CD8-positive, alpha-beta memory T cell (primary cell): Measurements from ENCODE around the gene RPGRIP1L. TPM values are rescaled to one million over a fixed set of nuclear protein-coding genes. Genes with fewer than 3 reads are reported as not detected.

Experiments
- CTCF ChIA-PET: fragments of 350-600 bp; sonication (Branson Sonifier 250); formaldehyde crosslinking; loops from one replicate; lab custom pipeline; 2021; ENCODE audit warnings: antibody characterized with exemption; lab: Charles Lee
- POLR2A ChIA-PET: fragments of 350-600 bp; sonication (Branson Sonifier 250); formaldehyde crosslinking; loops from one replicate; lab custom pipeline; 2021; ENCODE audit warnings: antibody characterized with exemption; lab: Charles Lee
- DNase-seq, 5 donors: peaks; one replicate each; pipeline versions ENCODE4 v3.0.0 to v3.0.0-alpha.2; 2020 to 2022; ENCODE audit warnings: mixed read lengths in 1 of 5
- H3K27ac ChIP-seq: one replicate; pipeline ENCODE4 v1.7.0; 2013; ENCODE audit warnings: low read depth, mild to moderate bottlenecking, low read length, moderate library complexity
- H3K27me3 ChIP-seq: 2 replicates; pipeline ENCODE4 v1.7.0; 2013; ENCODE audit warnings: low read length, mild to moderate bottlenecking; ENCODE audit not compliant: insufficient read depth, poor library complexity, severe bottlenecking
- H3K36me3 ChIP-seq: 2 replicates; pipeline ENCODE4 v1.7.0; 2013; ENCODE audit warnings: mild to moderate bottlenecking, low read length, moderate library complexity; ENCODE audit not compliant: insufficient read depth
- H3K4me1 ChIP-seq: 2 replicates; pipeline ENCODE4 v1.7.0; 2013; ENCODE audit warnings: mild to moderate bottlenecking, low read length, moderate library complexity; ENCODE audit not compliant: insufficient read depth
- H3K4me3 ChIP-seq: 2 replicates; pipeline ENCODE4 v1.7.0; 2013; ENCODE audit warnings: mild to moderate bottlenecking, low read length
- H3K9me3 ChIP-seq: 2 replicates; pipeline ENCODE4 v1.7.0; 2013; ENCODE audit warnings: mild to moderate bottlenecking, low read length
- H3K27ac Mint-ChIP-seq, 8 donors: one replicate each; pipeline ENCODE4 v1.8.0; 2020 to 2021; ENCODE audit warnings: mixed read lengths in 8 of 8, mild to moderate bottlenecking in 6 of 8, inconsistent platforms in 3 of 8, moderate library complexity in 3 of 8
- H3K27me3 Mint-ChIP-seq, 2 donors: one replicate each; pipeline ENCODE4 v1.8.0; 2020 to 2021; ENCODE audit warnings: mixed read lengths in 2 of 2, mild to moderate bottlenecking in 1 of 2, moderate library complexity in 1 of 2
- H3K36me3 Mint-ChIP-seq, 3 donors: one replicate each; pipeline ENCODE4 v1.8.0; 2020 to 2021; ENCODE audit warnings: mixed read lengths in 3 of 3, inconsistent platforms in 1 of 3, mild to moderate bottlenecking in 1 of 3
- H3K4me1 Mint-ChIP-seq, 3 donors: one replicate each; pipeline ENCODE4 v1.8.0; 2020 to 2021; ENCODE audit warnings: mixed read lengths in 3 of 3, inconsistent platforms in 1 of 3, mild to moderate bottlenecking in 1 of 3
- H3K4me3 Mint-ChIP-seq, 7 donors: one replicate each; pipeline ENCODE4 v1.8.0; 2020 to 2021; ENCODE audit warnings: mixed read lengths in 7 of 7, mild to moderate bottlenecking in 6 of 7, moderate library complexity in 4 of 7, inconsistent platforms in 2 of 7
- H3K9me3 Mint-ChIP-seq, 5 donors: one replicate each; pipeline ENCODE4 v1.8.0; 2020 to 2022; ENCODE audit warnings: mixed read lengths in 5 of 5, mild to moderate bottlenecking in 3 of 5, moderate library complexity in 2 of 5, inconsistent platforms in 1 of 5
- polyA plus RNA-seq: library from polyadenylated mRNA; unstranded; fragments of 300-500 nt; fragmentation: Illumina TruSeq; gene quantifications from one replicate; pipeline ENCODE4 v1.2.3, GENCODE V29; 2021
- total RNA-seq, 2 experiments: library from RNA; stranded (reverse); gene quantifications; one replicate each; pipeline ENCODE4 v1.2.3, GENCODE V29; 2021

Gene RPGRIP1L
- total and polyA plus RNA-seq, 3 experiments from 2014 or later: 3.0 to 9.8 (median 9.6) TPM

- Mint-ChIP-seq H3K27ac (no peak overlapping the region), H3K9me3 (no peaks in the 10 kb centered on the region), H3K4me3 (no peak overlapping the region), H3K4me1 (no peaks in the 10 kb centered on the region), H3K27me3 (no peaks in the 10 kb centered on the region), H3K36me3 (peaks cover 3 to 5% (median 4%) of the 10 kb centered on the region in 3 donors)
- no peaks in the 10 kb centered on the region for H3K27me3 ChIP-seq
- H3K4me1 ChIP-seq: no peaks in the 10 kb centered on the region
- H3K27ac ChIP-seq: no peak overlapping the region
- CTCF ChIA-PET: no interaction called here
- POLR2A ChIA-PET: no interaction called here
- H3K4me3 ChIP-seq: no peak overlapping the region
- H3K9me3 ChIP-seq: no peaks in the 10 kb centered on the region
- no peak for DNase-seq
- no peaks in the 10 kb centered on the region for H3K36me3 ChIP-seq
Measured at GRCh38 chr16:53609536-53609935, 94.1 kb downstream of the RPGRIP1L start.

GRCh38 chr16:53608094-53608493, 95.6 kb downstream of the RPGRIP1L start:
- no peak overlapping the region for H3K4me3 Mint-ChIP-seq
- DNase-seq: no peak
- Histone ChIP-seq H3K4me3 (no peak overlapping the region), H3K9me3 (no peaks in the 10 kb centered on the region), H3K4me1 (no peaks in the 10 kb centered on the region), H3K27me3 (no peaks in the 10 kb centered on the region), H3K36me3 (no peaks in the 10 kb centered on the region), H3K27ac (no peak overlapping the region)
- ChIA-PET CTCF (no interaction called here), POLR2A (no interaction called here)
- H3K9me3 Mint-ChIP-seq: no peaks in the 10 kb centered on the region
- peaks cover 3 to 11% (median 5%) of the 10 kb centered on the region in 3 donors for H3K36me3 Mint-ChIP-seq
- H3K27me3 Mint-ChIP-seq: no peaks in the 10 kb centered on the region
- no peaks in the 10 kb centered on the region for H3K4me1 Mint-ChIP-seq
- peak overlapping the region in 1 of 8 donors; percentile 10 for H3K27ac Mint-ChIP-seq

GRCh38 chr16:53605831-53606400, 97.7 kb downstream of the RPGRIP1L start:
- Histone ChIP-seq H3K27ac (no peak overlapping the region), H3K4me3 (no peak overlapping the region), H3K27me3 (no peaks in the 10 kb centered on the region), H3K9me3 (no peaks in the 10 kb centered on the region), H3K36me3 (no peaks in the 10 kb centered on the region), H3K4me1 (no peaks in the 10 kb centered on the region)
- no peak overlapping the region for H3K4me3 Mint-ChIP-seq
- POLR2A ChIA-PET: no interaction called here
- no peak overlapping the region for H3K27ac Mint-ChIP-seq
- H3K27me3 Mint-ChIP-seq: no peaks in the 10 kb centered on the region
- no peak for DNase-seq
- CTCF ChIA-PET: interaction anchor here (0.6 kb wide), 1 partner anchor 241 kb away, joined by 3 read pairs; no protein-coding TSS in a partner anchor
- peaks cover 0 to 12% (median 5%) of the 10 kb centered on the region in 3 donors for H3K36me3 Mint-ChIP-seq
- H3K9me3 Mint-ChIP-seq: no peaks in the 10 kb centered on the region
- H3K4me1 Mint-ChIP-seq: no peaks in the 10 kb centered on the region

- no peaks in the 10 kb centered on the region for H3K9me3 Mint-ChIP-seq
- no peak overlapping the region for H3K27ac ChIP-seq
- no peaks in the 10 kb centered on the region for H3K27me3 ChIP-seq
- H3K9me3 ChIP-seq: no peaks in the 10 kb centered on the region
- CTCF ChIA-PET: interaction anchor here (0.6 kb wide), 1 partner anchor 242 kb away, joined by 3 read pairs; no protein-coding TSS in a partner anchor
- no peaks in the 10 kb centered on the region for H3K4me1 Mint-ChIP-seq
- DNase-seq: no peak
- H3K4me3 ChIP-seq: no peak overlapping the region
- no peaks in the 10 kb centered on the region for H3K36me3 ChIP-seq
- no peaks in the 10 kb centered on the region for H3K27me3 Mint-ChIP-seq
- H3K4me3 Mint-ChIP-seq: no peak overlapping the region
- no peaks in the 10 kb centered on the region for H3K4me1 ChIP-seq
- POLR2A ChIA-PET: no interaction called here
- H3K36me3 Mint-ChIP-seq: peaks cover 0 to 12% (median 5%) of the 10 kb centered on the region in 3 donors
- no peak overlapping the region for H3K27ac Mint-ChIP-seq
Measured at GRCh38 chr16:53605356-53605755, 98.3 kb downstream of the RPGRIP1L start.

- H3K4me3 Mint-ChIP-seq: no peak overlapping the region
- Histone ChIP-seq H3K4me3 (no peak overlapping the region), H3K9me3 (no peaks in the 10 kb centered on the region), H3K27ac (no peak overlapping the region), H3K27me3 (no peaks in the 10 kb centered on the region), H3K36me3 (no peaks in the 10 kb centered on the region), H3K4me1 (no peaks in the 10 kb centered on the region)
- no peaks in the 10 kb centered on the region for H3K4me1 Mint-ChIP-seq
- H3K9me3 Mint-ChIP-seq: no peaks in the 10 kb centered on the region
- no peak for DNase-seq
- CTCF ChIA-PET: no interaction called here
- no peak overlapping the region for H3K27ac Mint-ChIP-seq
- no peaks in the 10 kb centered on the region for H3K27me3 Mint-ChIP-seq
- H3K36me3 Mint-ChIP-seq: peaks cover 5 to 13% (median 12%) of the 10 kb centered on the region in 3 donors
- POLR2A ChIA-PET: no interaction called here
Measured at GRCh38 chr16:53601961-53602360, 101.7 kb downstream of the RPGRIP1L start.

GRCh38 chr16:53600616-53601015, 103.0 kb downstream of the RPGRIP1L start:
- Mint-ChIP-seq H3K27ac (no peak overlapping the region), H3K4me3 (no peak overlapping the region), H3K36me3 (peaks cover 5 to 23% (median 12%) of the 10 kb centered on the region in 3 donors), H3K27me3 (peaks cover 0 to 3% of the 10 kb centered on the region in 2 donors), H3K9me3 (peaks cover 0 to 5% (median 0%) of the 10 kb centered on the region in 5 donors), H3K4me1 (no peaks in the 10 kb centered on the region)
- Histone ChIP-seq H3K36me3 (no peaks in the 10 kb centered on the region), H3K4me1 (no peaks in the 10 kb centered on the region), H3K9me3 (no peaks in the 10 kb centered on the region), H3K27ac (no peak overlapping the region), H3K4me3 (no peak overlapping the region), H3K27me3 (no peaks in the 10 kb centered on the region)
- ChIA-PET CTCF (interaction anchor here (0.7 kb wide), 1 partner anchor 9 kb away, joined by 3 read pairs; no protein-coding TSS in a partner anchor), POLR2A (no interaction called here)
- no peak for DNase-seq

GRCh38 chr16:53600126-53600525, 103.5 kb downstream of the RPGRIP1L start:
- Mint-ChIP-seq H3K27me3 (peaks cover 3 to 4% of the 10 kb centered on the region in 2 donors), H3K4me1 (no peaks in the 10 kb centered on the region), H3K4me3 (no peak overlapping the region), H3K27ac (peak overlapping the region in 1 of 8 donors; percentile 33), H3K36me3 (peaks cover 1 to 26% (median 12%) of the 10 kb centered on the region in 3 donors), H3K9me3 (peaks cover 0 to 5% (median 0%) of the 10 kb centered on the region in 5 donors)
- no peak overlapping the region for H3K4me3 ChIP-seq
- no peaks in the 10 kb centered on the region for H3K4me1 ChIP-seq
- no peak overlapping the region for H3K27ac ChIP-seq
- ChIA-PET POLR2A (no interaction called here), CTCF (no interaction called here)
- H3K9me3 ChIP-seq: no peaks in the 10 kb centered on the region
- no peak for DNase-seq
- H3K36me3 ChIP-seq: no peaks in the 10 kb centered on the region
- H3K27me3 ChIP-seq: no peaks in the 10 kb centered on the region

- no peaks in the 10 kb centered on the region for H3K4me1 Mint-ChIP-seq
Measured at GRCh38 chr16:53599548-53599947, 104.1 kb downstream of the RPGRIP1L start.

More at GRCh38 chr16:53599548-53599947, 104.1 kb downstream of the RPGRIP1L start:
- no peaks in the 10 kb centered on the region for H3K27me3 ChIP-seq
- ChIA-PET CTCF (no interaction called here), POLR2A (no interaction called here)
- H3K9me3 ChIP-seq: no peaks in the 10 kb centered on the region
- H3K27me3 Mint-ChIP-seq: peaks cover 3 to 6% of the 10 kb centered on the region in 2 donors
- no peaks in the 10 kb centered on the region for H3K36me3 ChIP-seq
- H3K27ac ChIP-seq: no peak overlapping the region
- no peak overlapping the region for H3K4me3 Mint-ChIP-seq
- no peaks in the 10 kb centered on the region for H3K4me1 ChIP-seq
- no peak overlapping the region for H3K27ac Mint-ChIP-seq
- no peak overlapping the region for H3K4me3 ChIP-seq
- H3K36me3 Mint-ChIP-seq: peaks cover 0 to 26% (median 8%) of the 10 kb centered on the region in 3 donors
- DNase-seq: no peak
- peaks cover 0 to 5% (median 0%) of the 10 kb centered on the region in 5 donors for H3K9me3 Mint-ChIP-seq
